ENCODE results near the gene SLC6A1.
"Not testable (repeated sequence)": the region's sequence is repeated elsewhere in the genome, so short reads cannot be mapped to it uniquely, and the experiment has no call there.

Gene SLC6A1

GRCh38 chr3:11022115-11022514, 29.6 kb downstream of the SLC6A1 start:
- no peak for DNase-seq

GRCh38 chr3:11024181-11024580, 31.6 kb downstream of the SLC6A1 start:
- no peak for DNase-seq

- no peak for DNase-seq
Measured at GRCh38 chr3:11029948-11030347, 37.4 kb downstream of the SLC6A1 start.

GRCh38 chr3:11033871-11034270, 41.3 kb downstream of the SLC6A1 start:
- no peak for DNase-seq

GRCh38 chr3:11034309-11034985, 41.9 kb downstream of the SLC6A1 start:
- no peak for DNase-seq

GRCh38 chr3:11035757-11036505, 43.4 kb downstream of the SLC6A1 start:
- no peak for DNase-seq

GRCh38 chr3:11037241-11037873, 44.8 kb downstream of the SLC6A1 start:
- no peak for DNase-seq

- DNase-seq: no peak
Measured at GRCh38 chr3:11037976-11038375, 45.4 kb downstream of the SLC6A1 start.

GRCh38 chr3:11045536-11045935, 53.0 kb downstream of the SLC6A1 start:
- DNase-seq: no peak

GRCh38 chr3:11047500-11047899, 55.0 kb downstream of the SLC6A1 start:
- no peak for DNase-seq

GRCh38 chr3:11050666-11051323, 58.2 kb downstream of the SLC6A1 start:
- DNase-seq: no peak

- DNase-seq: no peak
Measured at GRCh38 chr3:11053926-11054503, 61.5 kb downstream of the SLC6A1 start.

GRCh38 chr3:11054739-11055438, 62.3 kb downstream of the SLC6A1 start:
- no peak for DNase-seq

GRCh38 chr3:11055496-11055895, 62.9 kb downstream of the SLC6A1 start:
- DNase-seq: no peak

- no peak for DNase-seq
Measured at GRCh38 chr3:11056531-11057050, 64.0 kb downstream of the SLC6A1 start.

- DNase-seq: no peak
Measured at GRCh38 chr3:11057655-11058054, 65.1 kb downstream of the SLC6A1 start.

- peak; percentile 63 to 79 (median 72) for DNase-seq
Measured at GRCh38 chr3:11059090-11059798, 66.7 kb downstream of the SLC6A1 start.

- no peak for DNase-seq
Measured at GRCh38 chr3:11059799-11060115, 67.2 kb downstream of the SLC6A1 start.

- peak; percentile 59 to 81 (median 72) for DNase-seq
Measured at GRCh38 chr3:11060500-11061251, 68.1 kb downstream of the SLC6A1 start.

- DNase-seq: not testable (repeated sequence)
Measured at GRCh38 chr3:11061268-11061871, 68.8 kb downstream of the SLC6A1 start.
